Upper lobe of left lung (tissue), 4 donors: Measurements from ENCODE around the gene ERC1.

Experiments
- CTCF ChIP-seq, 6 experiments: fragments of 450-650 bp in 4 of 6; fragments of 200-600 bp in 2 of 6; sonication (generic) in 2 of 6; IDR thresholded peaks; one replicate each; pipeline ENCODE4 v1.5.1; 2016 to 2019; ENCODE audit warnings: antibody characterized with exemption in 6 of 6
- POLR2A ChIP-seq, 4 donors: fragments of 450-650 bp; IDR thresholded peaks; one replicate each; pipeline ENCODE4 v1.5.1; 2016 to 2017; ENCODE audit warnings: antibody characterized with exemption in 4 of 4, mild to moderate bottlenecking in 2 of 4

- TF ChIP-seq POLR2A (IDR thresholded peaks at IDR 0.05) (no peak), CTCF (IDR thresholded peaks at IDR 0.05) (no peak)
Observed at GRCh38 chr12:1218369-1218768, 227.3 kb downstream of the ERC1 start.
